MCF 10A (cell line): ENCODE results near the gene LTBP3. TPM values are rescaled to one million over a fixed set of nuclear protein-coding genes. Genes with fewer than 3 reads are reported as not detected.

ENCODE experiments used
- BruUV-seq: library from RNA; stranded (reverse); fragments of 400-500 nt; replicated peaks from 2 replicates; lab custom pipeline; 2021; lab: Mats Ljungman, UMichigan
- CTCF ChIA-PET: fragments of 300-600 bp; sonication (Branson Sonifier 250); formaldehyde crosslinking; extraction: SDS; loops from one replicate; lab custom pipeline; 2021; ENCODE audit warnings: antibody characterized with exemption, inconsistent platforms; lab: Yijun Ruan, JAX
- POLR2A ChIA-PET: fragments of 300-600, 350-650 bp; sonication (Branson Sonifier 250); formaldehyde crosslinking; extraction: SDS; loops from one replicate; lab custom pipeline; 2020; ENCODE audit warnings: antibody characterized with exemption, inconsistent platforms; lab: Yijun Ruan, JAX
- DNase-seq: peaks from one replicate; pipeline ENCODE4 v3.0.0-alpha.2; 2018; ENCODE audit not compliant: unreplicated experiment
- H3K27ac Mint-ChIP-seq: one replicate; pipeline ENCODE4 v1.8.0; 2022; ENCODE audit warnings: mild to moderate bottlenecking, low read depth, mixed read lengths; ENCODE audit not compliant: unreplicated experiment
- H3K27me3 Mint-ChIP-seq: one replicate; pipeline ENCODE4 v1.8.0; 2022; ENCODE audit warnings: mixed read lengths; ENCODE audit not compliant: insufficient read depth, unreplicated experiment
- H3K36me3 Mint-ChIP-seq: one replicate; pipeline ENCODE4 v1.8.0; 2022; ENCODE audit warnings: mild to moderate bottlenecking, moderate library complexity, mixed read lengths; ENCODE audit not compliant: insufficient read depth, unreplicated experiment
- H3K4me1 Mint-ChIP-seq: one replicate; pipeline ENCODE4 v1.8.0; 2022; ENCODE audit warnings: mixed read lengths; ENCODE audit not compliant: insufficient read depth, unreplicated experiment
- H3K4me3 Mint-ChIP-seq: one replicate; pipeline ENCODE4 v1.8.0; 2022; ENCODE audit warnings: mild to moderate bottlenecking, moderate library complexity, mixed read lengths; ENCODE audit not compliant: unreplicated experiment
- H3K9me3 Mint-ChIP-seq: one replicate; pipeline ENCODE4 v1.8.0; 2022; ENCODE audit warnings: mixed read lengths; ENCODE audit not compliant: unreplicated experiment
- intact Hi-C: fragments of 100-400 bp; cut with micrococcal nuclease; formaldehyde crosslinking; loops from 2 replicates; pipeline ENCODE4 v1.14.1; 2022
- total RNA-seq: library from RNA; stranded (reverse); gene quantifications from 2 replicates; pipeline ENCODE4 v1.2.3, GENCODE V29; 2022
- TF ChIP-seq, protein P1 (sequence below): fragments of 200-600 bp; IDR thresholded peaks from one replicate; pipeline ENCODE4 v1.8.0; 2022; ENCODE audit warnings: antibody characterized with exemption, mild to moderate bottlenecking; ENCODE audit not compliant: unreplicated experiment

LTBP3 gene
- total RNA-seq, 1 experiment from 2014 or later, result 10.6 TPM

DNA sequence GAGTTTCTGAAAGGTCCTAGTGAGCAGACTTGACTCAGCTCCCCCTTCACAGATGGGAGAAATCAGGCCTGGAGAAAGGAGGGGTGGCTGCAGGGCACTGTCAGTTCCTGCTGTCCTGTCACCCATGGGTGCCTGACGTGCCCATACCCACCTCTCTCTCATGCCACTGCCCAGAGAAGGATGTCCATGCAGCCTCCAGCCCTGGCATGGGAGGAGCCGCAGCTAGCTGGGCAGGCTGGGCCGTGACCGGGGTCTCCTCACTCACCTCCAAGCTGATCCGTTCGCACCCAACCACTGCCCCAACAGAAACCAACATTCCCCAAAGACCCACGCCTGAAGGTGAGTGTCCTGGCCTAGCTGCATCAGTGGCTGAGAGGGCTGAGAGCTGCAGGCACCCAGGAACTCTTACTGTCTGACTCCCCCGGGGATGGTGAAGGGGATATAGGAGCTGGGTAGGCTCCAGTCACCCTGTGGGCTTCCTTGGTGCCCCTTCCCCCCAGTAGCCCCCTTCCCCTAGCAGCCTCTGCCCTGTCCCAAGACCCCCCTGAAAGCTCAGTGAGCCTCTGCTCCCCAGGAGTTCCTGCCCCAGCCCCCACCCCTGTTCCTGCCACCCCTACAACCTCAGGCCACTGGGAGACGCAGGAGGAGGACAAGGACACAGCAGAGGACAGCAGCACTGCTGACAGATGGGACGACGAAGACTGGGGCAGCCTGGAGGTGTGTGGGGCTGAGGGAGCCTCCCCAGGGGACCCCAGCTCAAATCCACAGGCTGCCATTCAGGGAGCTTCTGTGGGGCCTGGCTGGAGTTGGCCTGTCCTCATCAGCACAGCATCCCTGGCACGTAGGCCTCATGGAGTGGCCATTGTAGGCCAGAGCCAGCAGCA is 21.5 kb downstream of the LTBP3 start:
- Mint-ChIP-seq H3K9me3 (no peaks in the 10 kb centered on the region), H3K27me3 (no peaks in the 10 kb centered on the region), H3K4me1 (peaks cover under 1% of the 10 kb centered on the region), H3K4me3 (no peak overlapping the region), H3K36me3 (peaks cover 16% of the 10 kb centered on the region), H3K27ac (no peak overlapping the region)
- TF ChIP-seq, protein P1, sequence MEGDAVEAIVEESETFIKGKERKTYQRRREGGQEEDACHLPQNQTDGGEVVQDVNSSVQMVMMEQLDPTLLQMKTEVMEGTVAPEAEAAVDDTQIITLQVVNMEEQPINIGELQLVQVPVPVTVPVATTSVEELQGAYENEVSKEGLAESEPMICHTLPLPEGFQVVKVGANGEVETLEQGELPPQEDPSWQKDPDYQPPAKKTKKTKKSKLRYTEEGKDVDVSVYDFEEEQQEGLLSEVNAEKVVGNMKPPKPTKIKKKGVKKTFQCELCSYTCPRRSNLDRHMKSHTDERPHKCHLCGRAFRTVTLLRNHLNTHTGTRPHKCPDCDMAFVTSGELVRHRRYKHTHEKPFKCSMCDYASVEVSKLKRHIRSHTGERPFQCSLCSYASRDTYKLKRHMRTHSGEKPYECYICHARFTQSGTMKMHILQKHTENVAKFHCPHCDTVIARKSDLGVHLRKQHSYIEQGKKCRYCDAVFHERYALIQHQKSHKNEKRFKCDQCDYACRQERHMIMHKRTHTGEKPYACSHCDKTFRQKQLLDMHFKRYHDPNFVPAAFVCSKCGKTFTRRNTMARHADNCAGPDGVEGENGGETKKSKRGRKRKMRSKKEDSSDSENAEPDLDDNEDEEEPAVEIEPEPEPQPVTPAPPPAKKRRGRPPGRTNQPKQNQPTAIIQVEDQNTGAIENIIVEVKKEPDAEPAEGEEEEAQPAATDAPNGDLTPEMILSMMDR, result no peak
- CTCF ChIA-PET, result interaction anchor here (0.6 to 1.1 kb wide), 4 partner anchors 25 to 264 kb away, joined by 3 to 6 read pairs (median 4); no protein-coding TSS in a partner anchor
- no peak for DNase-seq
- intact Hi-C loops, result no loop called here
- POLR2A ChIA-PET, result interaction anchor here (0.8 to 1.2 kb wide), 3 partner anchors 12 to 29 kb away, joined by 3 to 5 read pairs (median 4); partner anchors contain the start of gene SCYL1
- no TSS peak for BruUV-seq

DNA sequence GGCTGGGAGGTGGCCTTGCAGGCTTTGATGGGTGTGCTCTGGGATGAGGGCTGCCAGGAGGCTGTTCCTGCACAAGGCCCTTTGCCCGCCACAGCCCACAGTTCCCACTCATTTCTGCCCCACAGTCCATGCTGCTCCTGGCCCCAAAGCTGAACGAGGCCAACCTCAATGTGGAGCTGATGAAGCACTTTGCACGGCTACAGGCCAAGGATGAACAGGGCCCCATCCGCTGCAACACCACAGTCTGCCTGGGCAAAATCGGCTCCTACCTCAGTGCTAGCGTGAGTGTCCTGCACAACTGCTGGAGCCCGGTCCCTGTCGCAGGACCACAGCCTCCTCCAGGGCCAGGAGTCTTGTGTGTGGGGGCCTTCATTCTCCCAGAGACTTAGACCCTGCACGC is 23.1 kb downstream of the LTBP3 start:
- ChIA-PET CTCF (interaction anchor here (0.5 kb wide), 1 partner anchor 232 kb away, joined by 3 read pairs; no protein-coding TSS in a partner anchor), POLR2A (interaction anchor here (0.5 to 0.8 kb wide), 2 partner anchors 9 to 77 kb away, joined by 3 read pairs; no protein-coding TSS in a partner anchor)
- intact Hi-C loops, result no loop called here
- no TSS peak for BruUV-seq
- H3K27ac Mint-ChIP-seq, result no peak overlapping the region
- TF ChIP-seq, protein P1, result no peak
- H3K4me1 Mint-ChIP-seq, result no peaks in the 10 kb centered on the region
- no peak for DNase-seq
- H3K9me3 Mint-ChIP-seq, result no peaks in the 10 kb centered on the region
- no peaks in the 10 kb centered on the region for H3K27me3 Mint-ChIP-seq
- peaks cover 29% of the 10 kb centered on the region for H3K36me3 Mint-ChIP-seq
- no peak overlapping the region for H3K4me3 Mint-ChIP-seq

DNA sequence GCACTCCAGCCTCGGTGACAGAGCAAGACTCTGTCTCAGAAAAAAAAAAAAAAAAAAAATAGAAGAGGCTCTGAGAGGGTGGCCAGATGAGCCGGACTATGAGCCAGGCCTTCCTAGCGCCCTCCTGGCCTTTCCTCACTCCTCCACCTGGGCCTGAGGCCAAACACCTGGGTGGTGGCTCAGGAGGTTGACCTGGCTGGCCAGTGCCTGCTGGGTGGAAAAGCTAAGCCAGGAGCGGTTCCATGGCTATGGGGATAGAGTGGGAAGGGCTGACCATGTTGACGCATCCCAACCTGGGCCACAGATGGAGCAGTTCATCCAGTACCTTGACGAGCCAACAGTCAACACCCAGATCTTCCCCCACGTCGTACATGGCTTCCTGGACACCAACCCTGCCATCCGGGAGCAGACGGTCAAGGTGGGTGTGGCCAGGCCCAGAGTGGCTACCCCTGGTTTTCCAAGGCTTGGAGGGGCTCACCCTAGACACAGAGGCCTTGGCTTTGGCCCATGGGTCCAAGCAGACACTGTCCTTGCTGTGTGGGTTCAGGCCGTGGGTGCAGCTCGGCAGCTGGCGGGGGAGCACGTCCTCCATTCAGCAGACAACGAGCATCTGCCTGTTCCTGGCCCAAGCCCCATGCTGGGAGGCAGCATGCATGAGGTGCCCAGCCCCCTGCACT is 25.6 kb downstream of the LTBP3 start:
- H3K4me1 Mint-ChIP-seq, result no peaks in the 10 kb centered on the region
- CTCF ChIA-PET, result interaction anchor here (0.7 to 3.9 kb wide), 2 partner anchors 8 to 16 kb away, joined by 3 to 26 read pairs; no protein-coding TSS in a partner anchor

More for the DNA sequence above, 25.6 kb downstream of the LTBP3 start:
- no peak overlapping the region for H3K4me3 Mint-ChIP-seq
- POLR2A ChIA-PET, result no interaction called here
- no peaks in the 10 kb centered on the region for H3K27me3 Mint-ChIP-seq
- no peak overlapping the region for H3K27ac Mint-ChIP-seq
- no peak for DNase-seq
- peaks cover 39% of the 10 kb centered on the region for H3K36me3 Mint-ChIP-seq
- BruUV-seq, result no TSS peak
- no peaks in the 10 kb centered on the region for H3K9me3 Mint-ChIP-seq
- intact Hi-C loops, result no loop called here
- TF ChIP-seq, protein P1, result no peak
